ENCODE measurements around the gene CDK19. TPM values are rescaled to one million over a fixed set of nuclear protein-coding genes. Genes with fewer than 3 reads are reported as not detected.

Gene CDK19
- total and polyA plus RNA-seq, 2 donors (not counting 1 experiment from before 2014, with no cell fraction given), result 11.2 to 11.3 TPM

GRCh38 chr6:110658631-110659211 lies 156.5 kb downstream of the CDK19 start:
- Histone ChIP-seq H3K79me2 (ENCODE audit: control insufficient read depth, insufficient read depth, low read length) (no peaks in the 10 kb centered on the region), H3K4me1 (ENCODE audit: control insufficient read depth, extremely low read depth, insufficient read depth, low read length) (no peaks in the 10 kb centered on the region), H3K4me3 (replicated peaks in 1 of 4; ENCODE audit: control extremely low read depth in 1 of 4, insufficient read depth in 1 of 4, low read depth in 3 of 4, low read length in 4 of 4) (no peak overlapping the region), H3K9me3 (ENCODE audit: control insufficient read depth, insufficient read depth, low read depth, low read length) (no peaks in the 10 kb centered on the region), H2AFZ (ENCODE audit: low read length) (no peak overlapping the region), H3K27ac (ENCODE audit: insufficient read depth, low read length) (no peak overlapping the region), H3K27me3 (ENCODE audit: control insufficient read depth, insufficient read depth, low read length) (no peaks in the 10 kb centered on the region), H4K20me1 (ENCODE audit: control insufficient read depth, extremely low read depth, insufficient read depth, low read length) (no peaks in the 10 kb centered on the region), H3K36me3 (ENCODE audit: control insufficient read depth, insufficient read depth, low read length) (no peaks in the 10 kb centered on the region), H3K4me2 (ENCODE audit: extremely low read depth, insufficient read depth, low read length) (no peak overlapping the region), H3K9ac (ENCODE audit: insufficient read depth, low read length) (no peak overlapping the region)
- DNase-seq (ENCODE audit: low read depth in 2 of 2), result no peak
- TF ChIP-seq, protein P1, sequence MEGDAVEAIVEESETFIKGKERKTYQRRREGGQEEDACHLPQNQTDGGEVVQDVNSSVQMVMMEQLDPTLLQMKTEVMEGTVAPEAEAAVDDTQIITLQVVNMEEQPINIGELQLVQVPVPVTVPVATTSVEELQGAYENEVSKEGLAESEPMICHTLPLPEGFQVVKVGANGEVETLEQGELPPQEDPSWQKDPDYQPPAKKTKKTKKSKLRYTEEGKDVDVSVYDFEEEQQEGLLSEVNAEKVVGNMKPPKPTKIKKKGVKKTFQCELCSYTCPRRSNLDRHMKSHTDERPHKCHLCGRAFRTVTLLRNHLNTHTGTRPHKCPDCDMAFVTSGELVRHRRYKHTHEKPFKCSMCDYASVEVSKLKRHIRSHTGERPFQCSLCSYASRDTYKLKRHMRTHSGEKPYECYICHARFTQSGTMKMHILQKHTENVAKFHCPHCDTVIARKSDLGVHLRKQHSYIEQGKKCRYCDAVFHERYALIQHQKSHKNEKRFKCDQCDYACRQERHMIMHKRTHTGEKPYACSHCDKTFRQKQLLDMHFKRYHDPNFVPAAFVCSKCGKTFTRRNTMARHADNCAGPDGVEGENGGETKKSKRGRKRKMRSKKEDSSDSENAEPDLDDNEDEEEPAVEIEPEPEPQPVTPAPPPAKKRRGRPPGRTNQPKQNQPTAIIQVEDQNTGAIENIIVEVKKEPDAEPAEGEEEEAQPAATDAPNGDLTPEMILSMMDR (conservative IDR thresholded peaks at IDR 0.05 in 1 of 2, IDR thresholded peaks at IDR 0.05 in 1 of 2; ENCODE audit: low read depth in 1 of 2, low read length in 2 of 2), result no peak
- no peak for TF ChIP-seq EZH2 (IDR thresholded peaks at IDR 0.05; ENCODE audit: low read length, missing control alignments)

GRCh38 chr6:110656492-110656891 lies 158.8 kb downstream of the CDK19 start:
- no peak overlapping the region for H2AFZ ChIP-seq (ENCODE audit: low read length)
- H3K27me3 ChIP-seq (ENCODE audit: control insufficient read depth, insufficient read depth, low read length), result no peaks in the 10 kb centered on the region
- H3K27ac ChIP-seq (ENCODE audit: insufficient read depth, low read length), result no peak overlapping the region
- H3K4me1 ChIP-seq (ENCODE audit: control insufficient read depth, extremely low read depth, insufficient read depth, low read length), result no peaks in the 10 kb centered on the region
- no peak overlapping the region for H3K4me3 ChIP-seq (replicated peaks in 1 of 4; ENCODE audit: control extremely low read depth in 1 of 4, insufficient read depth in 1 of 4, low read depth in 3 of 4, low read length in 4 of 4)
- TF ChIP-seq, protein P1 (conservative IDR thresholded peaks at IDR 0.05 in 1 of 2, IDR thresholded peaks at IDR 0.05 in 1 of 2; ENCODE audit: low read depth in 1 of 2, low read length in 2 of 2), result no peak
- no peak for TF ChIP-seq EZH2 (IDR thresholded peaks at IDR 0.05; ENCODE audit: low read length, missing control alignments)
- H3K4me2 ChIP-seq (ENCODE audit: extremely low read depth, insufficient read depth, low read length), result no peak overlapping the region
- no peaks in the 10 kb centered on the region for H4K20me1 ChIP-seq (ENCODE audit: control insufficient read depth, extremely low read depth, insufficient read depth, low read length)
- DNase-seq (ENCODE audit: low read depth in 2 of 2), result no peak
- no peaks in the 10 kb centered on the region for H3K36me3 ChIP-seq (ENCODE audit: control insufficient read depth, insufficient read depth, low read length)
- no peak overlapping the region for H3K9ac ChIP-seq (ENCODE audit: insufficient read depth, low read length)
- no peaks in the 10 kb centered on the region for H3K79me2 ChIP-seq (ENCODE audit: control insufficient read depth, insufficient read depth, low read length)
- H3K9me3 ChIP-seq (ENCODE audit: control insufficient read depth, insufficient read depth, low read depth, low read length), result no peaks in the 10 kb centered on the region

DNA sequence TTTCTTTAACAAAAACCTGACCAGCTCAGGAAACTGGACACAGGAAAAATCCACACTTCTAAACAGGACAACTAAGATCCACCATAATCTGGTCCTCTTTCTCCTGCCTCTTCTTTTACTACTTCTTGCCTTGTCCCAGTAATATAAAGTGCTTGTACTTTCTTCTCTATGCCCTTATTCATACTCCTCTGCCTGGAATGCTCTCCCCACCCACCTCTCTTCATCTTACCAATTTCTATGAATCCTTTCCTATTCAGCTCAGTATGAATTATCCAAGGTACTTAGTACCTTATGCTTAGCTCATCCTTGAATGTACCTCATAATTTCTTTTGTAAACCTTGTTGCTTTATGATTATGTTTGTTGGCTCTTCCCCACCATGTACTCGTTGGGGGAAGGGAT lies 159.4 kb downstream of the CDK19 start:
- H2AFZ ChIP-seq (ENCODE audit: low read length), result no peak overlapping the region
- no peaks in the 10 kb centered on the region for H4K20me1 ChIP-seq (ENCODE audit: control insufficient read depth, extremely low read depth, insufficient read depth, low read length)
- no peak overlapping the region for H3K4me2 ChIP-seq (ENCODE audit: extremely low read depth, insufficient read depth, low read length)
- no peak overlapping the region for H3K27ac ChIP-seq (ENCODE audit: insufficient read depth, low read length)
- no peaks in the 10 kb centered on the region for H3K4me1 ChIP-seq (ENCODE audit: control insufficient read depth, extremely low read depth, insufficient read depth, low read length)
- H3K9ac ChIP-seq (ENCODE audit: insufficient read depth, low read length), result no peak overlapping the region
- DNase-seq (ENCODE audit: low read depth in 2 of 2), result no peak
- no peaks in the 10 kb centered on the region for H3K79me2 ChIP-seq (ENCODE audit: control insufficient read depth, insufficient read depth, low read length)
- TF ChIP-seq EZH2 (IDR thresholded peaks at IDR 0.05; ENCODE audit: low read length, missing control alignments), result no peak
- TF ChIP-seq, protein P1 (conservative IDR thresholded peaks at IDR 0.05 in 1 of 2, IDR thresholded peaks at IDR 0.05 in 1 of 2; ENCODE audit: low read depth in 1 of 2, low read length in 2 of 2), result no peak
- H3K36me3 ChIP-seq (ENCODE audit: control insufficient read depth, insufficient read depth, low read length), result no peaks in the 10 kb centered on the region
- H3K4me3 ChIP-seq (replicated peaks in 1 of 4; ENCODE audit: control extremely low read depth in 1 of 4, insufficient read depth in 1 of 4, low read depth in 3 of 4, low read length in 4 of 4), result no peak overlapping the region
- no peaks in the 10 kb centered on the region for H3K9me3 ChIP-seq (ENCODE audit: control insufficient read depth, insufficient read depth, low read depth, low read length)
- H3K27me3 ChIP-seq (ENCODE audit: control insufficient read depth, insufficient read depth, low read length), result no peaks in the 10 kb centered on the region
